GM23248 (cell line): ENCODE measurements around the gene ESYT3.

Source experiments
- EZH2 ChIP-seq: fragments of 200-600 bp; sonication (generic); IDR thresholded peaks from 2 replicates; pipeline ENCODE4 v1.6.1; 2018; ENCODE audit warnings: antibody characterized with exemption, mild to moderate bottlenecking; ENCODE audit not compliant: insufficient read depth, poor library complexity, severe bottlenecking
- EZH2phosphoT487 ChIP-seq: fragments of 200-600 bp; sonication (generic); IDR thresholded peaks from 2 replicates; pipeline ENCODE4 v1.6.1; 2018; ENCODE audit warnings: antibody characterized with exemption, moderate library complexity, mild to moderate bottlenecking, low read depth; ENCODE audit not compliant: insufficient read depth

- TF ChIP-seq EZH2 (no peak), EZH2phosphoT487 (no peak)
Measured at GRCh38 chr3:138513090-138513843, 78.9 kb downstream of the ESYT3 start.
